CD4-positive, alpha-beta T cell treated with Interleukin-17A for 4 hours (primary cell): ENCODE measurements around the gene PDGFA.
"Not testable (repeated sequence)": the region's sequence is repeated elsewhere in the genome, so short reads cannot be mapped to it uniquely, and the experiment has no call there.

Source experiments
- DNase-seq: peaks from one replicate; pipeline ENCODE4 v3.0.0-alpha.2; 2020; ENCODE audit warnings: mixed read lengths

Gene PDGFA

DNA sequence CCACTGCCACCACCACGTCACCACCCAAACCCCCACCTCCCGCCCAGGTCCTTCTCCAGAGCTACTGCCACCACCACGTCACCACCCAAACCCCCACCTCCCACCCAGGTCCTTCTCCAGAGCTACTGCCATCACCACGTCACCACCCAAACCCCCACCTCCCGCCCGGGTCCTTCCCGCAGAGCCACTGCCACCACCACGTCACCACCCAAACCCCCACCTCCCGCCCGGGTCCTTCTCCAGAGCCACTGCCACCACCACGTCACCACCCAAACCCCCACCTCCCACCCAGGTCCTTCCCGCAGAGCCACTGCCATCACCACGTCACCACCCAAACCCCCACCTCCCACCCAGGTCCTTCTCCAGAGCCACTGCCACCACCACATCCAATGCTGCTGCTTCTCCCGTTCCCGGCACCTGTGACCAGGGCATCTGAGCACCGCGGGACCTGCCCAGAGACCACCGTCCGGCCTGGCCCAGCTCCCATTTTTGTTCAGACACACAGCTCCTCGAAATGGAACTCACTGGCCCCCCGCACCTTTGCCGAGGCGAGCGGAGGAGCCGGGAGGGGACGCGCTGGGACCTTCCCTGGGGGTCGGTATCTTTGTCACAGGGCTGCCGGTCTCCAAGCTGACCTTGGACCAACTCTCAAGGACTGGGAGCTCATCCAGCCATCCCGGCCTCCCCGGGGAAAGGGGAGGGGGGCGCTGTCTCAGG lies 32.7 kb upstream of the PDGFA start:
- not testable (repeated sequence) for DNase-seq

DNA sequence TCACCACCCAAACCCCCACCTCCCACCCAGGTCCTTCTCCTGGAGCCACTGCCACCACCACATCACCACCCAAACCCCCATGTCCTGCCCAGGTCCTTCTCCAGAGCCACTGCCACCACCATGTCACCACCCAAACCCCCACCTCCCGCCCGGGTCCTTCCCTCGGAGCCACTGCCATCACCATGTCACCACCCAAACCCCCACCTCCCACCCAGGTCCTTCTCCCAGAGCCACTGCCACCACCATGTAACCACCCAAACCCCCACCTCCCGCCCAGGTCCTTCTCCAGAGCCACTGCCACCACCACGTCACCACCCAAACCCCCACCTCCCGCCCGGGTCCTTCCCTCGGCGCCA lies 31.9 kb upstream of the PDGFA start:
- not testable (repeated sequence) for DNase-seq

DNA sequence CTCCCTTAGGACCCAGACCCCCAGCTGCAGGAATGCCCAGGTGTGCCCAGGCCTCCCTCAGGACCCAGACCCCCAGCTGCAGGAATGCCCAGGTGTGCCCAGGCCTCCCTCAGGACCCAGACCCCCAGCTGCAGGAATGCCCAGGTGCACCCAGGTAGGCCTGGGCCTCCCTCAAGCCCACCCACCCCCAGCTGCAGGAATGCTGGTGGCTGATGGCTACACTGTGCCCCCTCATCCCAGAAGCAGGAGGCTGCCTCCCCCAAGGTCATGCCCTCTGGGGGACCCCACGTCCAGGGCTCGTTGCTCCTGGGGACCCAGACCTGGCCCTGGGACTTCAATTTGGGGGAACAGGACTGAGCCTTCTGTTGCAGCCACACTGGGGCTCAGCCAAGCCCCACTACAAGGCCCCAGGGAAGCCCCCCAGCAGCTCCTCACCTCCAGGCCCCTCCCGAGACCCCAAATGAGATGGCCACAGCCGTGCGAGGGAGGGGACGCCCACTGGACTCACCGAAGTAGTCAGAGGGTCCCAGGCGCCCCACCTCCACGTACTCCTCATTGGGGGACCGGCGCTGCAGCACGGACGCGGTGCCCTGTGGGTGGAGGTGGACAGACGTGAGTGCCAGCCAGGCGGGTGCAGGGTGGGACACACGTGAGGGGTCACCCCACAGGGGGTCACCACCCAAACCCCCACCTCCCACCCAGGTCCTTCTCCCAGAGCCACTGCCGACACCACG lies 31.4 kb upstream of the PDGFA start:
- DNase-seq = no peak

DNA sequence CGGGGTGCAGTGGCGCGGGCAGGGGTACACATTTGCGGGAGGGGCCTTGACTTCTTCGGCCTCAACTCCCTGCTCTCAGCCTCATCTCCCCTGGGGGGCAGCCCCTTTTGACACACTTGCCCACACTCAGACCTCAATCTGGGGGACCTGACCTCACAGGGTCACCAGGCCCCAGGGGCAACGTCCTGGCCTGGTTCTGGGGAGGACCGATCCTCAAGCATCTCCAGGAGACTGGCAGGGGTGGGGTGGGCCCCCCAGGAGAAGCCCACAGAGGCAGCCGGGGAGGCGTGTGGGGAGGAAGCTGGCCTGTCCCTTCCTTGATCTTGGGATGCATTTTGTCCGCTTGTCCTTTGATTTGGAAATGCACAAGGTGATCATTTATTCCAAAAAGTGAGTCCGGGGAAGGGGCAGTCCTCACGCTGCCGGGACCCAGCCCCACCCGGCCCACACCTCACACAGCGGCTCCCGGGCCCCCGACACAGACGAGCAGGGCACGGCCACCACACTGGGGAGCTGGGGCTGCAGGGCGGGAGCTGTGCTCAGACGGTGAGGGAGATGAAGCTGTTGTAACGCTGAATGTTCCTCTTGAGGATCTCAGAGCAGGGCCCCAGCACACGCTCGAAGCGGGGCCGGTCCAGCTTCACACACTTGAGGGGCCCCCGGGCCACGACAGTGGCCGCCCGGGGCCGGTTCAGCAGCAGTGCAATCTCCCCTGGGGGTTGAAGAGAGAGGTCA lies 30.4 kb upstream of the PDGFA start:
- no peak for DNase-seq

DNA sequence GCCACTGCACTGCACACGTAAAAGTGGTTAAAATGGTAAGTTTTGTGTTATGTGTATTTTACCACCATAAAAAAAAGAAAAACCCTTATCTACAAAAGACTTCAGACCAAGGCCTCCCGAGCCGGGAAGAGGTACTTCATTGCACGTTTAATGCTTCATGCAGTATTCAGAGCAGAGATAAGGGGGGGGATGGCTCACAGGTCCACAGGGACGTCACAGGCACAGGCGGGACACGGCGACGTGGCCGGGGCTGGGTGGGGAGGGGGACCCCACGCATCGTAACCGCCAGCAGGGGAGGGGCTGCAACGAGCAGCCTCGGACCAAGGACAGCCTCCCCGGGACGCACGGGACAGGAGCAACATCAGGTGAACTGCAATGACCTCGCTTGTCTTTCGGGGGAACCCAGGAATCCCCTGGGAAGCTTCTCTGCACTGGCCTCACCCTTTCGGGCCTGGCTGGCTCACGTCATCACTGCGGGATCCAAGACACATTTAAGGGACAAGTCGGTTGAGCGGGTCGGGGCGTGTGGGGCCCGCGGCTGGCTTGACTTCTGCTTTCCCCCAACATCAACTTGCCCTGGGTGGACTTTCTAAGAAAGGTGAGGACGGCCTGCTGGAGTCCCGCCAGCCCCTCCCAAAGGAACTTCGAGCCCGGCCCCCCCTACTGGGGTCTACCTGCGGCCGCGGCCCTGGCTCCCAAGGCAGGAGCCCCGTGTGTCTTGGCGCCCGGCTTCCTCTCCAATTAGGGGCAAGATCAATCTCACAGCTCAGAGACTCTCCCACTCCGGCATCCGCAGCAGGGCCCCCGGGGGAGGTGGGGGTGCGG lies 29.6 kb upstream of the PDGFA start:
- no peak for DNase-seq

DNA sequence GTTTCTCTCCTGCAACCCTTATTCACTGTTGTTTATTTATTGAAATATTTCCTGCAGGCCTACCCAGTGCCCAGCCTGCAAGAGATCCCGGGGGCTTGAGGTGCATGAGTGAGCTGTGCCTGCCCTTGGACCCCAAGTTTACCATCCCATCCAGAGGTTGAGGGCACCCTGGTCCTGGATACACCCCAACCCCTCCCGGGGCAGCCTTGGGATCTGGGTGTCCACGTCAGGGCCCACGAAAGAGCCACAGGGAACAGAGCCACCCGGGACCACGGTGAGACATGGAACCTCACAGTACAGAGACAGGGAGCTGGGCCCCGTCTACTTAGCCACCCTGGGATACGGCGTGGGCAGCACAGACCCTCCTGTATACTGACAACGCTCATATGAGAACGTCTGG lies 28.8 kb upstream of the PDGFA start:
- DNase-seq = no peak

DNA sequence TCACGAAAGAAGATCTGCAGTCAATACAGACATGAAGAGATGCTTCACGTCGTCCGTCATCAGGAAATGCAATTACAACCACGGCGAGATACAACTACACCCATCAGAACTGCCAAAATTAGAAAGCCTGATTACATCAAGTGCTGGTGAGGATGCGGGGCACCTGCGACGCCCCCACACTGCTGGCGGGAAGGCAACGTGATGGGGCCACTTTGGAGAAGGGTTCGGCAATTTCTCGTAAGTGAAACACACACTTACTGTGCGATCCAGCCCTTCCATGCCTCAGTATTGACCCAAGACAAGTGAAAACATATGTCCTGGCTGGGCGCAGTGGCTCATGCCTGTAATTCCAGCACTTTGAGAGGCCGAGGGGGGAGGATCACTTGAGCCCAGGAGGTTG lies 25.8 kb upstream of the PDGFA start:
- DNase-seq = no peak

DNA sequence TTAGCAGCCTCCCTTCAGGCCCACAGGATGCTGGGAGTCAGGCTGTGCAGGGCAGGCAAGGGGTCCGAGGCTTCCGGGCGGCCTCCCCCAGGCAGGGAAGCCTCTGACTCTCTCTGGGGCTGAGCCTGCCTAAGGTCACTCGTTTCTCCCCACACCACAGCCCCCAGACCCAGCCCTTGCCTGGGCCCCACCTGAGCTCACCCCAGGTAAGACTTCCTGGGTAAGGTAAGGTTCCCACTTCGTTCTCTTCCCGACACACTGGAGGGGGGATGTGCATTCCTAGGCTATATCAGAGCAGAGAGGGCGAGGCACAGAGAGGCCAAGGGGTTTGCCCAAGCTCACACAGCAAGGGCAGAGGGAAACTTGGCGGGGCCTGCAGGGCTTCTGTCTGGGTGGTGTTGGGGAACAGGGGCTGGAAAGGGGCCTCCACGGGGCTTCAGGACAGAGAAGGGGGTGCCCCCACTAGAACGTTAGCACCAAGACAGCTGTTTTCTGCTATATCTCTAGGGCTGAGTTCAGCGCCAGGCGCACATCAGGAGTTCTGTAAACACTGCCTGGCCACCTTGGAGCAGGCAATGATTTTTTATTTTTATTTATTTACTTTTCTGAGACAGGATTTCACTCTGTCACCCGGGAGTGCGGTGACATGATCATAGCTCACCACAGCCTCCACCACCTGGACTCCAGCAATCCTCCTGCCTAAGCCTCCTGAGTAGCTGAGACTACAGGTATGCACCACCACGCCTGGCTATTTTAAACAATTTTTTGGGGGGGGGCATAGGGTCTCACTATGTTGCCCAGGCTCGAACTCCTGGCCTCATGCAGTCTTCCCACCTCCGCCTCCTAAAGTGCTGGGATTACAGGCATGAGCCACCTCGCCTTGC lies 24.9 kb upstream of the PDGFA start:
- no peak for DNase-seq

DNA sequence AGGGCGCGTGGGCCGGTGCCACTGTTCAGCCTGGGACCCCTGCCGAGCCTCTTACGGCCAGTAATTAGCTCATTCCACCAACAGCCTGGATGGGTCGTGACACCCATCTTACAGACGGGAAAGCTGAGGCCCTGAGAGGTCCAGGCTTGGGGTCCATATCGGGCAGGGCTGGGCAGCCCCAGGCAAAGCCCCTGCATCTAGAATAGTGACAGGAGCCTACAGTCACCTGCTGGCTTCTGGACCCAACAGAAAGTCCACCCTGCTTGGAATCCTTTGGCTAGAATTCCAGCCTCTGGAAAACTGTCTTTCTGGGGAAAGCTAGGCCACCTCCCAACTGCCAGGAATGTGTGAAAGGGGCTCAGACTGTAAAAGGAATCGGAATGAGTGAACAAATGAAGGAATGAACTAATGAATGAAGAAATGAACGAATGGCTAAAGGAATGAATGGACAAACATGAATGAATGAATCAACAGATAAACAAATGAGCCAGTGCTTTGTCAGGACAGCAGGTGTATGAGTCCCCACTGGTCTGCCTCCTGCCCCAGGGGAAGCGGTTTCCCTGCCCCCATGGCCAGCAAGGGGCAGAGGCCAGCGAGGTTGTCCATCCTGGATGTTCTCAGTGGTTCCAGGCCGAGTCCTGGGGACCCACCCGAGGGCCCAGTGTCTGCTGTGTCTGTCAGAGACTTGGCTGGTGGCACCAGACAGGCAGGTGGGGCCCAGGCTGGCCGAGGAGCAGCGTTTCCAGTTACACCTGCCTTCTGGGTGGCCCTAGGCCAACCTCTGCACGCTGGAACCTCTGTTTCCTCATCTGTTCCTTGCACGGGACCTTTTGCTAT lies 24.1 kb upstream of the PDGFA start:
- DNase-seq = no peak

DNA sequence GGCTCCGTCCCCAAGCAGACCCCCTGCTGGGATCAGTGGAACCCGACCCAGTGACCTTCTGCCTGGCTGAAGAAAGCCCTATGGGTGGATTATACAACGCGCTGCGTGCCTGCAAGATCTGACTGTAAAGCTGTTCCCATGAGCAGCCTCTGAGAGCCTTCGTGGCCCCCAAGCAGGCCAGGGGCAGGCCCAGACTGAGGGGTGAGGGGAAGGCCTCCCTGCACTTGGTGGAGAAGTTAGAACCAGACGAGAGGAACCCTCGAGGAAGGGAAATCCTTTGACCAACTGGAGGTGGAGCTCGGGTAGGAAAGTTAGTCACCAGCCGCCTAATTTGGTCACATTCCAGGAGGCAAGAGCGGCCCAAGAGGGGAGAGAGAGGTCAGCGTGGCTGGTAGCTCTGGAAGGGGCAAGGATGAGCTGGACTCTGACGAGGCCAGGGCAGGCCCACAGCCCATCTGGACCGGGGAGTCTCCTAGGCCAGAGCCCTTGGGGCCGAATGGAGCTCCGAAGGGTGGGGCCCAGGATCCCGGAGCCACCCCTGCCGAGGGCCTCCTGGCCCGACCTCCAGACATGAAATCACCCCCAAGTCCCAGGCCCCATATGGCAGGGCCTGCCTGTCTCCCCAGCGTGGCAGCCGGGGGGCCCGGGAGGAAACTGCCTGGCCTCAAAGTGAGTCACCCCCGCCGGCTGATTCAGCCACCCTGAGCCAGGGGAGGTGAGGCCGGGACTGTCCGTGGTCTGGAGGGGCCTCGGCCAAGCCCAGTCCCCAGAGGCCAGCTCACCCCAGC lies 23.3 kb upstream of the PDGFA start:
- DNase-seq = no peak

DNA sequence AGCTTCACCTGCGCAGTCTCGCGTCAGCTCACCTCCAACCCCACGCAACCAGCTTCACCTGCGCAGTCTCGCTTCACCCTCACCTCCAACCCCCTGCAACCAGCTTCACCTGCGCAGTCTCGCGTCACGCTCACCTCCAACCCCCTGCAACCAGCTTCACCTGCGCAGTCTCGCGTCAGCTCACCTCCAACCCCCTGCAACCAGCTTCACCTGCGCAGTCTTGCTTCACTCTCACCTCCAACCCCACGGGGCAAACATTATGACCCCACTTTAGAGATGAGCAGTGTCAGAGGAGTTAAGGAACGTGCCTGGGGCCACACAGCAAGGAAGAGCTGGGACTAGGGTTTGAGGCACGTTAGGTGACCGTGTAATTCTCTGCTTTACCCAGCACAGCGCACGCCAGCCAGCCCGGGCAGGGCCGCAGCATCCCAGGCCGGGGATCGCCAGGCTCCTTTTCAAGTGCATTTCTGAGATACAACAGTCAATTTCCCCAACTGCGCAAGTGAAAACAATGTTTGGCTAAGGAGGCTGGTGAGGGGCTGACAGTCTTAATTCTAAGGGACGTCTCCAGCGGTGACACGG lies 22.6 kb upstream of the PDGFA start:
- no peak for DNase-seq

DNA sequence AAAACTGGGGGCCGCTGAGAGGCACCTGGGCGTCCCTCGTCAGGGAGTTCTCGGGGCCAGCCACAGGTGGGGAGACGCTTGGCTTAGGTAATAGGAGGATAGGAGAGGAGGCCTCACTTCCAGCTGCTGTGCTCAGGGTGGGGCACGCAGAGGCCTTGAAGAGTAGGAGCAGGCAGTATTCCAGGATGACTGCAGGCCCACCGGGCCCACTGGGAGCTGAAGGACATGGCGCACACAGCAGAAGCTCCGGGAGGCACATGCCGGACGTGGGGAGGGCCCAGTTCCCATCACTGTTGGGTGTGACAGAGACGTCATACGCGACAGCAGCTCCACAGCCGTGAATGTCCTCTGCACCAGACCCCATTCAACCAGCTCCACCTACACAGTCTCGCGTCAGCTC lies 22.0 kb upstream of the PDGFA start:
- DNase-seq = no peak

DNA sequence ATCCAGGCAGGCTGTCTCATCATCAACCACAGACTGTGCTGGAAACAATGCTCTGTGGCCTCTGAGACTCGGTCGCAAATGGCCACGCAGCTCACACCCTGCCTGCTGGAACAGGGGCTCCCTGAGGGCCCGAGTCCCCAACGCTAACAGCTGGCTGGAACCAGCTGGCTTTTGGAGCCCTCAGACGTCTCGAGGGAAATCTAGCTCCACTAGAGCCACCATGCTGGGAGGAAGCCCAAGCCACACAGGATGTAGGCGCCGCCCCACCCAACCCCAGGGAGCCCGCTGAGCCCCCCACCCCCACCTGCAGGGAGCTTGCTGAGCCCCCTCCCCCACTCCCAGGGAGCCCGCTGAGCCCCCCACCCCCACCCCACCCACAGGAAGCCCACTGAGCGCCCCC lies 21.4 kb upstream of the PDGFA start:
- DNase-seq = no peak

DNA sequence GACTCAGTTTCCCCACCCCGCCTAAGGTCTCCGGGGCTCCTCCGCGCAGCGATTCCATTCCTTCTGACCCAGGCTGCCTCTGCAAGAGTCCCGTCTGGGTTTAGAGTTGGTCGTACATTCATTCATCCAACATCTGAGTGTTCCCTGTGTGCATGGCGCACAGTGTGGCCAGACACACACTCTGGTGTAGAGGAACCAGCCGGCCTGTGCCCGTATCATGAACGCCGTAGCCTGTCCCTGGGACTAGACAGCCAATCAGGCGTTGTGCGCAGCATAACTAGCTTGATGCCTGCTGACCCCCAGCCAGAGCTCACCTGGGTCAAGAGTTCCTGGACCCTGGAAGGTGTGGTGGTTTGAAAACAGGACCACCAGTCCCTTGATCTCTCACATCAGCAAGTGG lies 20.9 kb upstream of the PDGFA start:
- DNase-seq = no peak

DNA sequence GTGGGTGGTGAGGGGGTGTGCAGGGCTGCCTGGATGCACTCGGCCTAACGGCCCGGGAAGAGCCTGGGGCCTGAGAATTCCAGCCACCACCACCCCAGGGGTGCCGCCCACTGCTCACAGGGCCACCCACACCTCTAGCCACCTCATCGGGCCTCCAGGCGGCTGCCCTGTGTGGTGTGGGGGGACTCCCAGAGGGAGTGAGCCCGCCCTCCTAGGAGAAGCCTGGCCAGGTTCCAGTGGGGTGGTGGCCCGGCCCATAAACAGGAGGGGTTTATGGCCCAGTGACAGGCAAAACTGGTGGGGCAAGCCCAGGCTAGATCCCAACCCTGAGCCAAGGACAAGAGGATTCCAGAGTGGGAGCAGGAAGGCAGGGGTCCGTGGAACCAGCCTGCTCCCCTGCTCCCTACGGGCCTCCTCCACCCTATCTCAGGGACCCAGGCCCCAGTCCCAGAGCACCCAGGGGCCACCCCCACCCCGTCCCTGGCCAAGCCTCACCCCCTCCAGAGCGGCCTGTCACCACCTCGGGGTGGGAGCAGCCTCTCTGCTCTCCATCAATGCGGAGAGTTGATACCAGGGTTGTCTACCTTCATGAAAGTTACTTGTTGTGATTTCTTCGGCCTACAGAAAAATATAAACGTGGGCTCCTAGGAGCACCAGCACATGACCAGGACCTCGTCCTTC lies 20.2 kb upstream of the PDGFA start:
- no peak for DNase-seq

DNA sequence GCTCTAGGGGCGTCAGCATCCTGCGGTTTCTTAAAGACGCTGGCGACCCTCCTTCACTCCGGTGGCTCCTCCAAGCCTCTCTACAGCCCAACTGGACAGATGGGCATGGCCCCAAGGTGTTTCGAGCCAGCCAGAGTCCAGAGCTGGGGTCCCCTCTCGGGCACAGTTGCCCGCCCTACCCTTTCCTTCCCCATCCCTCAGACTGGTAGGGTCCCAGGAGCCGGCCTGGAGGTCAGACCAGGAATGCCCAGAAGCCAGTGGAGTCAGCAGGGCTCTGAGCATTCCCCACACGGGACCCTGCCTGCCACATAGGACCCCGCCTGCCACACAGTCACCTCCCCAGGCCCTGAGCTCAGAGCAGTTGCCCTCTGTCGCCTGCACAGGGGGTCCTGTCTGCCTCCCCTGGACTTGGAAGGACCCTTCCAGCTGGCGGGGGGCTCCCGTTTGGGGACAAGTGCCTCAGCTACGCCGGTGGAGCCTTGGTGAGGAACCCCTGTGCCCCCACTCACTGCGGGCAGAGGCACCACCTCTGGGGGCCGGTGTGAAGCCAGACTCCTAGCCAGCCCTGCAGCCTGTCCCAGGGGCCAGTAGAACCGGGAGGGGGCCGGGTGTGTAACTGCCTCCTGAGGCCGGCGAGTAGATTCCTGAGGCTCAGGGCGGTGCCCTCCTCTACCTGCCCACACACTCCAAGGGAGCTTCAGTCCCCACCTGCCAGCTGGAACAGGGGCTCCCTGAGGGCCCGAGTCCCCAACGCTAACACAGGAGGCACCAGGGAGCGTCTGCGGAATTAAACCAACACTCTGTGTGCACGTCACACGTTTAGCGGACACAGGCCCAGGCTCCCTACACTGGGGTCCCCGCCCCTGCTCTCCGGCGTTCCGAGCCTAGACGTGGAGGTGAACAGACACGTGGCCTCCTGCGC lies 19.4 kb upstream of the PDGFA start:
- no peak for DNase-seq

DNA sequence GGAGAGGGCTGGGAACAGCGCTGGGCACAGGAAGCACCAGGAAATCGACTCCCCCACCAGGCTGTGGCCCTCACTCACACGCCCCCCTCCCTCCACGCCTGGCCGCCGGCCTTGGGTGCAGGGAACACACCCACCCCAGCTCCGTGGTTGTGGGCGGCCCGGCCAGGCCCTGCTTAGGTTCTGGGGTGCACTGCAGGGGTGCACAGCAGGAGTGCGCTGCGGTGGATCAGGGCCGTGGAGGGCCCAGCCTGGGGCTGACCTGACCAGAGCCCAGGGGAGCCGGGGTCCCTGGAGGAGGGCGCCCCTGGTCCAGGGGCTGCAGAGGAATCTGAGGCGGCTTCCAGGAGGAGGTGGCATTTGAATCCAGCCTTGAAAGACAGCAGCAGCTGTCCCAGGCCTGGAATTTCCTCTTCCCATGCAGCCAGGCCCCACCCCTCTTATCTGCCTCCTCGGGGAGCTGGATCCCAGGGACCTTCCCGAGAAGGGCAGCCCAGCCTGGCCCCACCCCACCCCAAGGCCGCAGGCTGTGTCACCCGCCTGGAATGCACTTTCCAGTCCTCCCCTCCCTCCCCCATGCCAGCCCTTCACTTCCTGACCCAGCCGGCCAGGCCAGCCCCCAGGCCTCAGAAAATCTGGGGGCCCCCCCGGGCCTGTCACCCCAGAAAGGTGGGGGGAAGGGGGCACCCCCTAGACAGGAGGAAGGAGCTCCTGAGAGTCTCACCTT lies 18.4 kb upstream of the PDGFA start:
- no peak for DNase-seq

DNA sequence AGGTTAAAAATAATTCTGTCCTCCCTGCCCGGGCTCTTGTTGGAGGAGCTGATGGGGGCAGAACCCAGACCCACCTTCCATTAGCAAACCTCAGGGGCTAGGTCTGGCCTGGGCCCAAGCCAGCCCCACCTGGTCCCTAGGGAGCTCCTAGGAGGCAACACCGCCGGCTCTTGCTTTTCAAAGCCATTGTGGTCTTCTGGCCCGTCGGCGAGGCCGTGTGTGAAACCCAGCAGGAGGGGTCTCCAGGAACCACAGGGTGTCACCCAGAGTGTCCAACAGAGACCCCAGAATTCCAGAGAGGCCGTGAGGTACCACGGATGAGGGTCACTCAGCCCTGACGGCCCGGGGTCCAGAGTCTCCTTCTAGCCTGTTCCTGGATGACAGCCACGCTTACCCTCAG lies 16.6 kb upstream of the PDGFA start:
- no peak for DNase-seq
